ENCODE measurements around the gene YTHDF1.
"Not testable (repeated sequence)": the region's sequence is repeated elsewhere in the genome, so short reads cannot be mapped to it uniquely, and the experiment has no call there.

The YTHDF1 gene

GRCh38 chr20:63216041-63216848 lies at the start of gene YTHDF1:
TSS of gene YTHDF1 (minus strand) at chr20:63216131. CDS start at chr20:63215892, 239 bp downstream.
- peak; percentile 90 to 92 (median 91) for DNase-seq (ENCODE audit: low read depth in 3 of 3)

DNA sequence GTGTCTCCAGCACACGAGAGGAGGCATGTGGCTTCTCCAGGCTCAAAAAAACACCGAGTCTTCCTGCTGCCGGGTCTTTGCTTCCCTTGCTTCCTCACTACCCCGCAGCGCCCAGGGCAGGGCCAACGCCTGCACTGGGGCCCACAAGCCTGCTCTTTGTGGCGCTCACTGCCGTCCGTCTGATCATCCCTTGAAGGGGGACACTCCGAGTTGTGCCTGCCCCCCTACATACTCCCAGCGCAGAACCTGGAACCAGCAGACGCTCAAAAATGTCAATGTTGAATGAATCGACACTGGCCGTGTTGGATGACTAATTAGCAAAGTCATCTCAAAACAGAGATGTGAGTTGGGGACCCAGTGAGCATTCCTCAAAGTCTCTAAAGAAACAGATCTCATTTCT lies 48.6 kb upstream of the YTHDF1 start:
- DNase-seq (ENCODE audit: low read depth in 3 of 3) = no peak

GRCh38 chr20:63264000-63264399 lies 48.1 kb upstream of the YTHDF1 start:
- no peak for DNase-seq (ENCODE audit: low read depth in 3 of 3)

DNA sequence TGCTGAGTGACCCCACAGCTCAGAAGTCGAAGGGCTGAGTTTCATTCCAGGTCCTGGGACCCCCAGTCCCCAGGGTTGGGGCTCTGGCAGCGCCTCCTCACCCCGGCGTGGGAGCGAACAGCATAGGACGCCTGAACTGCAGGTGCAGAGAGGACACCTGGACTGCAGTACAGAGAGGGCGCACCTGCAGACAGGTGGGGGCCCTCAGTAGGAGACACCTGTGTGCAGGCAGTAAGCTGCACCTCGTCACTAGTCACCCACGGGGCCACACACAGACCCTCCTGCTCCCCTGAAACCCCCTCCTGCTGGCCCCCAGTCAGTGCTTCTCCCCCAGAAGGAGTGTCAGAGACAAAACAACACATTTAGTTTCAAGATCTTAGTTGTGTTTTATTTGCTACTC lies 46.9 kb upstream of the YTHDF1 start:
- no peak for DNase-seq (ENCODE audit: low read depth in 3 of 3)

DNA sequence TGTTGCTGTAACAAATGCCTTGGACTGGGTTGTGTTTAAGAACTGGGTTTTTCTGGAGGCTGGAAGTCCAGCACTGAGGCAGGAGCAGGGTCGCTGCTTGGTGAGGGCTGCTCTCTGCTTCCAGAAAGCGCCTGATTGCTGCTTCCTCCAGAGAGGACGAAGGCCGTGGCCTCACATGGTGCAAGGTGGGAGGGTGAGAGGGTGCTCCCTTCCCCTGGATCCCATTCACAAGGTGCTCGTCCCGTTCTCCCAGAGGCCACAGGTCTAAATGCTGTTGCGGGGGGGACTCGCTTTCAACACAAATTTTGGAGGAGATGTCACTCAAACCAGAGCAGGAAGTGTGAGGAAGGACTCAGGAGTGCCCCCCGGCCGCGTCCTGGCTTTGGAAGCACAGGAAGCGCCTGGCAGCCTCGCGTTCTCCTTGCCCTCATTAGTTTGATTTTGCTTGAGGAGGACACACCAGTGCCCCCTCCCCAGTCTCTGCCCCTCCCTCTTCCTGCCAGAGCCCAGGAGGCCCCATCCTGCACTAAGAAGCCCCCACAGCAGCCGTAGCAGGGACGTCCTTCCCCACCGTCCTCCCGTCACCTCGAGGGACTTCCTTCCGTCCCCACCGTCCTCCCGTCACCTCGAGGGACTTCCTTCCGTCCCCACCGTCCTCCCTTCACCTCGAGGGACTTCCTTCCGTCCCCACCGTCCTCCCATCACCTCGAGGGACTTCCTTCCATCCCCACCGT lies 46.0 kb upstream of the YTHDF1 start:
- no peak for DNase-seq (ENCODE audit: low read depth in 3 of 3)

GRCh38 chr20:63261060-63261794 lies 45.3 kb upstream of the YTHDF1 start:
- no peak for DNase-seq (ENCODE audit: low read depth in 3 of 3)

GRCh38 chr20:63260521-63260920 lies 44.6 kb upstream of the YTHDF1 start:
- no peak for DNase-seq (ENCODE audit: low read depth in 3 of 3)

DNA sequence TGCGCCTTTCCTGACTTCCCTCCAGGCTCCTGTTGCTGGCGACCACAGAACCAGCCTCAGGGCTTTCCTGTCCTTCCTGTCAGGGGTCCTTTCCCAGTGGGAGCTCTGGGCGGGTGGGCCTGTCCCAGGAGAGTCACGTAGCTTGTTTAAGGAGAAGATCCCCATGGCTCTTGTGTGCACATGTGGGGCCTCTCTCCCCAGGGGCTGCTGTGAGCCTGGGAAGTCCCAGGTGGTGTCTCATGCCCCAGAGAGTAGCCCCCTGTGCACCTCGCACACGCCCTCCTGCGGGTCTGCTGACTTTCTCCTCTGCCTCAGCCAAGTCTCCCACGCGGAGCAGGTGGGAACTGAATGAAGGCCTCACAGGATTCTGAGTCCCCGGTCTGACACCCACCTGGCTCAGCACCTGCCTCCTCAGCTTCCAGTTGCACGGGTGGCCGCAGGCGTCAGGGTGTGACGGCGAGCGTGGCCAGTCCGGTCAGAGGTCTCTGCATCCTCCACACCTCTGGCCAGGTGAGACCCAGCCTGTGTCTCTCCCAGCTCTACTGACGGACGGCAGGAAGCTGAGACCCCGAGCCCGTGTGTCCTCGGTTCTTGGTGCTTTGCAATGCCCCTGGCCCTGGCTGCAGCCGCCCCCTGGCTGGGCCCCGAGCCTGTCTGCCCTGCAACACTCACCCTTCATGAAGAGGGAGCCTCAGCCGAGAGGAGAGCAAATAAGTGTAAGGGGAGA lies 44.0 kb upstream of the YTHDF1 start:
- no peak for DNase-seq (ENCODE audit: low read depth in 3 of 3)

DNA sequence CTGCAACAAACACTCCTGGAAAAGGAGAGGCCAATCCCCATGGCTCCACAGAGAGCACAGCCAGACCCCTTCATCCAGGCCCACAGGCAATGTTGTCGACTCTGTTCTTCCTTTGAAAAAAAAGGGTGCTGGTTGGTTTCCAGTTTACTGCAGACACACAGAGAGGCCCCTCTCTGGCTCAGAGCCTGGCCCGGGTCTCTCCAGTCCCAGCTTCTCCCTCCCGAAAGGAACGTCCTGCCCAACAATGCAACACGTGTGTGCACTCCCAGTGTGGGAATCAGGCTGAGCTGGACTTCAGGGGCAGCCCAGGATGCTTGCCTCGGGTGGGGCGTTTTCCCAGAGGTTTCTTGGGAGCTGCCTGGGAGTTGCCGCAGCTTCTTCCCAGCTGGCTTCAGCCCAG lies 42.9 kb upstream of the YTHDF1 start:
- DNase-seq (ENCODE audit: low read depth in 3 of 3) = no peak

GRCh38 chr20:63257629-63258028 lies 41.7 kb upstream of the YTHDF1 start:
- DNase-seq (ENCODE audit: low read depth in 3 of 3) = no peak

DNA sequence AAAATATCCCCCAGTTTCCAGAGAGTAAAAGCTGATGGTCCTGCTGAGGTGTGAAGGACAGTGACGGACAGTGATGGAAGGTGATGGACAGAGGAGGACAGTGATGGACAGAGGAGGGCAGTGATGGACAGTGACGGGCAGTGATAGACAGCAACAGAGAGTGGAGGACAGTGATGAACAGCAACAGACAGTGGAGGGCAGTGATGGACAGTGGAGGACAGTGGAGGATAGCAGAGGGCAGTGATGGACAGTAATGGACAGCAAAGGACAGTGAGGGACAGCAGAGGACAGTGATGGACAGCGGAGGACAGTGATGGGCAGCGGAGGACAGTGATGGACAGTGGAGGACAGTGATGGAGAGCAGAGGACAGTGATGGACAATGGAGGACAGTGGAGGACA lies 41.0 kb upstream of the YTHDF1 start:
- no peak for DNase-seq (ENCODE audit: low read depth in 3 of 3)

- DNase-seq (ENCODE audit: low read depth in 3 of 3) = no peak
These were observed 40.2 kb upstream of the YTHDF1 start for GRCh38 chr20:63255931-63256704.

GRCh38 chr20:63254606-63255384 lies 38.9 kb upstream of the YTHDF1 start:
- no peak for DNase-seq (ENCODE audit: low read depth in 3 of 3)

DNA sequence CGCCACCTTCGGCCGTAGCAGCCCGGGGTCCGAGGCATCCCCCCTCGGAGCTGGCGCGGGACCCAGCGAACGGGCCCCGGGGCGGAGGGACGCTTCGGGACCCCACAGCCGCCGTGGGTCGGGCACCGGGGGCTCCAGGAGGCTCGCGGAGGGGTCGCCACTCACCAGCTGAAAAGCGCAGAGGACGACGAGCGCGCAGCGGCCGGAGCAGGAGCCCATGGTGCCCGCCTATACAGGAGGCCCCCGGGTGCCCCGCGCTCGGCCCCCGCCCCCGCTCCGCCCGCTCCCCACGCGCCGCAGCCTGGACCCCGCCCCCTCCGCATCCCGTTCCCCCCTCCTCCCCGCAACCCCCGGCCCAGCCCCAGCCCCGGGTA lies 38.3 kb upstream of the YTHDF1 start, which contains the start of gene NKAIN4:
TSS of gene NKAIN4 (minus strand) at position 232 of the 374 bp plus-strand sequence. CDS start at position 219, 13 bp downstream.
- no peak for DNase-seq (ENCODE audit: low read depth in 3 of 3)

- no peak for DNase-seq (ENCODE audit: low read depth in 3 of 3)
These were observed 37.7 kb upstream of the YTHDF1 start for GRCh38 chr20:63253438-63254231.

DNA sequence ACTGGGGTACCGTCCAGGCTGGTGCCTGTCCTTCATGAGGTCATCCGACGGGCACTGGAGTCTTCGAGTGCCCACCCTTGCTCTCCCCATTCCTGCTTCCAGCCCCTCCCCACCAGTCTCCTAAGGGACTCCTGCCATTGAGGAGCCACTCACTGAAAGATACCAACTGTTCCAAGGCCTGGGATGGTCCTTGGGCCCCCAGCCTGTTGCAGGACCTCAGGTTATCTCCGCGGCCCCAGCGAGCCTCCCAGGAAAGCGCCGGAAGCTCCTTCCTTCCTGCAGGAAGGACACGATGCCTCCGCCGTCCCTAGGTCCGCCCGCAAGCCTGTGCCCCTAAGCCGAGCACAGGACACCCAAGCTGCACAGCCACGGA lies 37.1 kb upstream of the YTHDF1 start:
- no peak for DNase-seq (ENCODE audit: low read depth in 3 of 3)

DNA sequence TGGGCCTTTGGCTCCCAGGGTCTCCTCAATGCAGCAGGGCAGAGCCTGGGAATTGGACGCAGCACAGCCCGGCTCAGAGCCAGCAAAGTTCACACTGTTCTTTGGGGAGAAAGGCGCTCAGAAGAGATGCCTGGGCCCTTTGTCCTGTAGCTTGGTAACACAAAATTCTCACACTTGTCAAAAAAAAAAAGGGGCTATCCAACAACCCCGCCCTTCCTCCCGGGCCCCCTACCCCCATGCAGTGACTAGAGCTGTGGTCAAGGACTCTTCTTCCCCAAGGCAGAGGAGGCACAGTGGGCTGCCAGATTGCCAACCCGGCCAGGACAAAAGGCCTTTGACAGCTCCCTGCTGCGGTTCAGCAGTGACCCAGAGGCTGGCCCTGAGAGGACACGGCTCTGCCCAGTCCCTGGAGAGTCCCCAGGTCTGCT lies 36.4 kb upstream of the YTHDF1 start:
- no peak for DNase-seq (ENCODE audit: low read depth in 3 of 3)

DNA sequence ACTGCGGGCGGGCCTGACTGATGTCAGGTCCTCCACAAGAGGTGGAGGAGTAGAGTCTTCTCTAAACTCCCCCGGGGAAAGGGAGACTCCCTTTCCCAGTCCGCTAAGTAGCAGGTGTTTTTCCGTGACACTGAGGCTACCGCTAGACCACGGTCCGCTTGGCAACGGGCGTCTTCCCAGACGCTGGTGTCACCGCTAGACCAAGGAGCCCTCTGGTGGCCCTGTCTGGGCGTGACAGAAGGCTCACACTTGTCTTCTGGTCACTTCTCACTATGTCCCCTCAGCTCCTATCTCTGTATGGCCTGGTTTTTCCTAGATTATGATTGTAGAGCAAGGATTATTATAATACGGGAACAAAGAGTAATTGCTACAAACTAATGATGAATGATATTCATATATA lies 35.4 kb upstream of the YTHDF1 start:
- not testable (repeated sequence) for DNase-seq (ENCODE audit: low read depth in 3 of 3)

GRCh38 chr20:63249891-63250290 lies 34.0 kb upstream of the YTHDF1 start:
- DNase-seq (ENCODE audit: low read depth in 3 of 3) = no peak

Measured in stimulated activated CD4-positive, alpha-beta T cell treated with anti-CD3 and anti-CD28 coated beads, TNF-alpha, amount 100 ng/mL, for 4 hours (primary cell).